Activated T-cell treated with anti-CD3 and anti-CD28 coated beads, Interleukin-2, amount 50 U/mL, for 4 hours (primary cell): ENCODE results near the gene PHTF2. TPM values are rescaled to one million over a fixed set of nuclear protein-coding genes. Genes with fewer than 3 reads are reported as not detected.
A peak's percentile ranks its signal among the peaks of the same experiment; 100 is the strongest.
"Not testable (repeated sequence)": the region's sequence is repeated elsewhere in the genome, so short reads cannot be mapped to it uniquely, and the experiment has no call there.

Experiments
- ATAC-seq, 2 donors: fragments of 200-7000 bp; cut with Tn5 transposase; one replicate each; pipeline ENCODE4 v1.10.0; 2021
- DNase-seq: peaks from one replicate; pipeline ENCODE4 v3.0.0-alpha.2; 2020
- H3K27me3 Mint-ChIP-seq: one replicate; pipeline ENCODE4 v1.8.0; 2021; ENCODE audit warnings: low read depth, mixed read lengths
- H3K36me3 Mint-ChIP-seq: one replicate; pipeline ENCODE4 v1.8.0; 2022; ENCODE audit warnings: mixed read lengths; ENCODE audit not compliant: insufficient read depth
- H3K4me1 Mint-ChIP-seq: one replicate; pipeline ENCODE4 v1.8.0; 2021; ENCODE audit warnings: low read depth, mixed read lengths
- H3K4me3 Mint-ChIP-seq: one replicate; pipeline ENCODE4 v1.8.0; 2021; ENCODE audit warnings: mild to moderate bottlenecking, moderate library complexity, mixed read lengths
- H3K9me3 Mint-ChIP-seq: one replicate; pipeline ENCODE4 v1.8.0; 2021; ENCODE audit warnings: mixed read lengths
- total RNA-seq, 3 donors: library from RNA; stranded (reverse); gene quantifications; one replicate each; pipeline ENCODE4 v1.2.1, GENCODE V29; 2021

The PHTF2 gene
- total RNA-seq, 3 donors from 2014 or later, result 22.3 to 27.1 (median 24.8) TPM

- Mint-ChIP-seq H3K9me3 (peaks cover 10% of the 10 kb centered on the region), H3K36me3 (peaks cover 6% of the 10 kb centered on the region), H3K4me1 (peaks cover 63% of the 10 kb centered on the region), H3K4me3 (no peak overlapping the region), H3K27me3 (no peaks in the 10 kb centered on the region)
- DNase-seq (no peak), ATAC-seq (no peak)
Measured at GRCh38 chr7:77830649-77831355, 32.2 kb downstream of the PHTF2 start.

GRCh38 chr7:77831481-77831880, 32.9 kb downstream of the PHTF2 start:
- peaks cover 6% of the 10 kb centered on the region for H3K9me3 Mint-ChIP-seq
- H3K36me3 Mint-ChIP-seq, result peaks cover 6% of the 10 kb centered on the region
- no peaks in the 10 kb centered on the region for H3K27me3 Mint-ChIP-seq
- peak overlapping the region; percentile 16 for H3K4me3 Mint-ChIP-seq
- H3K4me1 Mint-ChIP-seq, result peaks cover 61% of the 10 kb centered on the region
- no peak for DNase-seq
- ATAC-seq, result peak; percentile 78 to 82

GRCh38 chr7:77831953-77832352, 33.4 kb downstream of the PHTF2 start:
- ATAC-seq, result no peak
- Mint-ChIP-seq H3K36me3 (peaks cover 5% of the 10 kb centered on the region), H3K4me3 (peak overlapping the region; percentile 16), H3K9me3 (peaks cover 3% of the 10 kb centered on the region), H3K4me1 (peaks cover 56% of the 10 kb centered on the region), H3K27me3 (no peaks in the 10 kb centered on the region)
- no peak for DNase-seq

- DNase-seq (no peak), ATAC-seq (no peak)
- Mint-ChIP-seq H3K36me3 (peaks cover 5% of the 10 kb centered on the region), H3K4me1 (peaks cover 56% of the 10 kb centered on the region), H3K9me3 (peaks cover 3% of the 10 kb centered on the region), H3K27me3 (no peaks in the 10 kb centered on the region), H3K4me3 (peak overlapping the region; percentile 12)
Measured at GRCh38 chr7:77833136-77833535, 34.6 kb downstream of the PHTF2 start.

GRCh38 chr7:77836425-77836824, 37.9 kb downstream of the PHTF2 start:
- DNase-seq, H3K9me3 Mint-ChIP-seq, H3K36me3 Mint-ChIP-seq, H3K27me3 Mint-ChIP-seq, ATAC-seq, H3K4me3 Mint-ChIP-seq: not testable (repeated sequence)
- H3K4me1 Mint-ChIP-seq, result peaks cover 43% of the 10 kb centered on the region

- no peak for ATAC-seq
- H3K9me3 Mint-ChIP-seq, result peaks cover 3% of the 10 kb centered on the region
- DNase-seq, result no peak
- peaks cover 35% of the 10 kb centered on the region for H3K4me1 Mint-ChIP-seq
- peaks cover 6% of the 10 kb centered on the region for H3K36me3 Mint-ChIP-seq
- no peak overlapping the region for H3K4me3 Mint-ChIP-seq
- no peaks in the 10 kb centered on the region for H3K27me3 Mint-ChIP-seq
Measured at GRCh38 chr7:77837275-77837674, 38.7 kb downstream of the PHTF2 start.

GRCh38 chr7:77837966-77838365, 39.4 kb downstream of the PHTF2 start:
- H3K4me3 Mint-ChIP-seq, result no peak overlapping the region
- H3K4me1 Mint-ChIP-seq, result peaks cover 33% of the 10 kb centered on the region
- peaks cover 10% of the 10 kb centered on the region for H3K36me3 Mint-ChIP-seq
- H3K27me3 Mint-ChIP-seq, result no peaks in the 10 kb centered on the region
- H3K9me3 Mint-ChIP-seq, result peaks cover 3% of the 10 kb centered on the region
- ATAC-seq (no peak), DNase-seq (no peak)

GRCh38 chr7:77838929-77839491, 40.4 kb downstream of the PHTF2 start:
- Mint-ChIP-seq H3K36me3 (peaks cover 15% of the 10 kb centered on the region), H3K27me3 (no peaks in the 10 kb centered on the region), H3K4me3 (no peak overlapping the region), H3K4me1 (peaks cover 25% of the 10 kb centered on the region), H3K9me3 (peaks cover 3% of the 10 kb centered on the region)
- DNase-seq (no peak), ATAC-seq (no peak)

GRCh38 chr7:77839919-77840318, 41.3 kb downstream of the PHTF2 start:
- H3K36me3 Mint-ChIP-seq, result peaks cover 17% of the 10 kb centered on the region
- DNase-seq (no peak), ATAC-seq (no peak)
- no peaks in the 10 kb centered on the region for H3K27me3 Mint-ChIP-seq
- H3K4me3 Mint-ChIP-seq, result no peak overlapping the region
- peaks cover 3% of the 10 kb centered on the region for H3K9me3 Mint-ChIP-seq
- H3K4me1 Mint-ChIP-seq, result peaks cover 18% of the 10 kb centered on the region

GRCh38 chr7:77843194-77843593, 44.6 kb downstream of the PHTF2 start:
- Mint-ChIP-seq H3K4me3 (no peak overlapping the region), H3K27me3 (no peaks in the 10 kb centered on the region), H3K36me3 (peaks cover 18% of the 10 kb centered on the region), H3K9me3 (no peaks in the 10 kb centered on the region), H3K4me1 (peaks cover 18% of the 10 kb centered on the region)
- DNase-seq (no peak), ATAC-seq (no peak)

GRCh38 chr7:77846317-77847092, 47.9 kb downstream of the PHTF2 start:
- Mint-ChIP-seq H3K4me1 (peaks cover 26% of the 10 kb centered on the region), H3K36me3 (peaks cover 19% of the 10 kb centered on the region), H3K9me3 (no peaks in the 10 kb centered on the region), H3K27me3 (no peaks in the 10 kb centered on the region), H3K4me3 (no peak overlapping the region)
- no peak for DNase-seq
- no peak for ATAC-seq

GRCh38 chr7:77855371-77856083, 57.0 kb downstream of the PHTF2 start:
- H3K4me1 Mint-ChIP-seq, result peaks cover 43% of the 10 kb centered on the region
- no peaks in the 10 kb centered on the region for H3K9me3 Mint-ChIP-seq
- DNase-seq, result no peak
- H3K36me3 Mint-ChIP-seq, result peaks cover 17% of the 10 kb centered on the region
- no peak for ATAC-seq
- H3K4me3 Mint-ChIP-seq, result no peak overlapping the region
- H3K27me3 Mint-ChIP-seq, result no peaks in the 10 kb centered on the region

- H3K9me3 Mint-ChIP-seq, result no peaks in the 10 kb centered on the region
Measured at GRCh38 chr7:77858278-77858677, 59.7 kb downstream of the PHTF2 start.

GRCh38 chr7:77859343-77859742, 60.8 kb downstream of the PHTF2 start:
- Mint-ChIP-seq H3K4me3 (no peak overlapping the region), H3K36me3 (peaks cover 19% of the 10 kb centered on the region)

More at GRCh38 chr7:77858278-77858677, 59.7 kb downstream of the PHTF2 start:
- Mint-ChIP-seq H3K36me3 (peaks cover 19% of the 10 kb centered on the region), H3K27me3 (no peaks in the 10 kb centered on the region), H3K4me1 (peaks cover 29% of the 10 kb centered on the region), H3K4me3 (no peak overlapping the region)
- DNase-seq (no peak), ATAC-seq (no peak)

More at GRCh38 chr7:77859343-77859742, 60.8 kb downstream of the PHTF2 start:
- ATAC-seq, result no peak
- Mint-ChIP-seq H3K27me3 (no peaks in the 10 kb centered on the region), H3K4me1 (peaks cover 33% of the 10 kb centered on the region), H3K9me3 (no peaks in the 10 kb centered on the region)
- DNase-seq, result no peak
